GM18517 (cell line): Measurements from ENCODE around the gene SLC9C2.
"Not testable (repeated sequence)": the region's sequence is repeated elsewhere in the genome, so short reads cannot be mapped to it uniquely, and the experiment has no call there.

Experiments used
- ATAC-seq: cut with Tn5 transposase; IDR thresholded peaks from one replicate; pipeline ENCODE4 v1.9.1; 2021; ENCODE audit warnings: mild to moderate bottlenecking, moderate library complexity; ENCODE audit not compliant: unreplicated experiment

SLC9C2 gene

GRCh38 chr1:173462666-173463065 is 140.2 kb downstream of the SLC9C2 start:
- ATAC-seq = not testable (repeated sequence)

- no peak for ATAC-seq
Observed at GRCh38 chr1:173459885-173460284, 143.0 kb downstream of the SLC9C2 start.

GRCh38 chr1:173454966-173455524 is 147.8 kb downstream of the SLC9C2 start:
- no peak for ATAC-seq

- ATAC-seq = no peak
Observed at GRCh38 chr1:173453982-173454381, 148.9 kb downstream of the SLC9C2 start.

- ATAC-seq = no peak
Observed at GRCh38 chr1:173451981-173452380, 150.9 kb downstream of the SLC9C2 start.
